NCI-H748 treated with DMSO at 0.1 percent for 48 hours (cell line): ENCODE measurements around the gene ARTN.
A peak's percentile ranks its signal among the peaks of the same experiment; 100 is the strongest.

Source experiments
- DNase-seq: peaks from one replicate; lab custom pipeline; 2025; lab: John Stamatoyannopoulos, UW

Gene ARTN

DNA sequence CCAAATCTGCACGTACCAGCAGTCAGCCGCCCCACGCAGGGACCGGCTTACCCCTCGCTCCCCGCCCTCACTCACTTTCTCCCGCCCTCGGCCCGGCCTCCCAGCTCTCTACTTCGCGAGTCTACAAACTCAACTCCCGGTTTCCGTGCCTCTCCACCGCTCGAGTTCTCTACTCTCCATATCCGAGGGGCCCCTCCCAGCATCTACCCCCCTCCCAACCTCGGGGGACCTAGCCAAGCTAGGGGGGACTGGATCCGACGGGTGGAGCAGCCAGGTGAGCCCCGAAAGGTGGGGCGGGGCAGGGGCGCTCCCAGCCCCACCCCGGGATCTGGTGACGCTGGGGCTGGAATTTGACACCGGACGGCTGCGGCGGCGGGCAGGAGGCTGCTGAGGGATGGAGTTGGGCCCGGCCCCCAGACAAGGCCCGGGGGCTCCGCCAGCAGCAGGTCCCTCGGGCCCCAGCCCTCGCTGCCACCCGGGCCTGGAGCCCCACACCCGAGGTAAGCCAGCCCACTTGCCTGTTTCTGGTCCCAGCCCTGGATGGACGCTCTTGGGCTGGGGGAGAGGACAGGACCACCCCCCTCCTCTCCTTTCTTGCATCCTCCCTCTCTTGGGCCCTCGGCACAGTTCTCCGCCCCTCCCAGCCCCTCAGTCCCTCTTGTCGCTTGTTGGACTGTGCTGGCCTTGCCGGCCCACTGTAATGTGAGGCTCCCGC is at the start of gene ARTN:
ARTN (plus strand) TSS at position 416 of the 715 bp plus-strand sequence. CDS start 1,856 bp downstream, outside the sequence.
- peak; percentile 71 for DNase-seq

DNA sequence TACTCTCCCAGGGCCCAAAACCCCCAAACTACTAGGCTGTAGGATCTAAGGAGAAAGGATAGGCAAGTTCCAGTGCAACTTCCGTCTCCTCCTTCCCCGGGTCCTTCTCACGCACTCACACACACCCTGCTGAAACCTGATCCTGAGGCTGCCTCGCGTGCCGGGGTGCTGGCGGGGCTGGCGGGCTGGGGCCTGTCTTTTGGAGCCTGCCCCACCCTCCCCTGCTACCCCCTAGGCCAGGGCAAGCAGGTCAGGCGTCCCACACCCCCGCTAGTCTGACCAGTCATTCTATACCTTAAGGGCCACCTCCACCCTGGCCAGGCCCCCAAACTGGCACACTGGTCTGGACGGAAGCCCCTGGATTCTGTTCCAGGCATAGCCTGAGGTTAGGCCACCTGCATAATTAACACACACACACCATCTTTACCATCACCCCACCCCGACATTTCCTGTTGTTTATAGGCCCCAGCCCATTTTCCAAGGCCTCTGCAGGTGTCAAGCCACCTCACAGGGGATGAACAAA is 48.3 kb upstream of the ARTN start:
- DNase-seq, result peak; percentile 67

GRCh38 chr1:43887748-43888147 is 45.9 kb upstream of the ARTN start:
- DNase-seq, result no peak

DNA sequence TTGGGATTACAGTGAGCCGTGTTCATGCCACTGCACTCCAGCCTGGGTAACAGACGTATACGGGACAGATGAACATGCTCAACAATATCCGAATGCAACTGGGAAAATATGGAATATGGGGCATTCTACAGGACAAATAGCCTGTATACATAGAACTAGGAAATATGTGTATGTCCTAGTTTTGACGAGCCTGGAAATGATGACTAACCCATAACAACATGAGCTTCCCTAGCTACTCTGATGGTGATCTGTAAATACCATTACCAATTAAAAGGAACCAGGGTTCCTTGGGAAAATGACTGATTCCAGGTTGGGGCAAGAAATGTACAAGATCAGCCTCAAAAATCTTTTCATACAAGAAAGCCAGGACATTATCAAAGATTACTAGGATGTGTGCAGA is 42.8 kb upstream of the ARTN start:
- no peak for DNase-seq

DNA sequence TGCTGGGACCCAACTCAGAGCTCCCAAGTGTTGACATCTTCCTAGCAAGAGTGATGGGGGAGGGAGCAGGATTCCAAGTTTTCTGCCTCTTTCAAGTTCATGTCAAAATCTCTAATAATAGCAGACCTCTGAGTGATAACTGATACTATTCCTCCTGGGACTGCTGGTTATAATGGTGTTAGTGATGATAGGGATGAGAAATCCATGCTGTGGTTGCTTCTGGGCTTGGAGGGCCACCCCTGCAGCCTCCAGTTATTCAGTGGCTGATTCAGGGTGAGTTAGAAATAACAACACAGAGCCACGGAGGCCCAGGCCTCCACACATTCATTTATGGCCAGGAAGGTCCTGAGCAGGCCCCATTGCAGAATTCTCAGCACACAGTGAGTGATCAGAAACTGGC is 40.6 kb upstream of the ARTN start:
- no peak for DNase-seq

DNA sequence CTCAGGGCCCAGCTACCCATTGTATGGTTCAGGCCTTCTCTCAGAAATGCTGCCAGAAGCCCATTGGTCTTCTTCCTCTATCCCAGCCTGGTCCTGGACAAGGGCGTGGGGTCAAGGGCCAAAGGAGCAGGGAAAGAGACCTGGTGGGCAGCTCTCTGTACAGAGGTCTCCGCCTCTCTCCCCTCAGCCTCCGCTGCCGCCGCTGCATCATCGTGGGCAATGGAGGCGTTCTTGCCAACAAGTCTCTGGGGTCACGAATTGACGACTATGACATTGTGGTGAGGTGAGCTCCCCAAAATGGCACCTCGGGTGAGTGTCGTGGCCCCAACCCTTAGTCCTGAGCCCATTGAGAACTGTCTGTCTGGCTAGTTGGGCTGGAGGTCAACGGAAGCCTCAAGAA is 34.6 kb upstream of the ARTN start:
- DNase-seq, result no peak

DNA sequence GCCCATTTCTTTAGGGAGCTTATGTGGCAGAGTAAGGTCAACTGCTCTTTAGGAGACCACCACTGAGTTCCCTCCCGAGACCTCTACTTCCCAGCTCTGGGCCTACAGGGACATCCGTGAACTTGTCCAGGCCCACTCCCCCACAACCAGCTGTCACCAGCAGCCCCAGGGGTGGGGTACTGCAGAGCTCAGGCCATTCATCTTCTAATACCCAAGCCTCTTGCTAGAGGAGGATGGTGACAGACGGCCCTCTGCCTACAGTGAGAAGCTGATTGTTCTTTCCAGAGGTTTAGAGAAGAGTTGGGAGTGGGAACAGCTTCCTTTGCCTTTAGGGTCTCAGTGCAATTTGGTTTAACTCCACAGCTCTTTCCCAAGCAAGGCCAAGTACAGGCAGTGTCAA is 33.2 kb upstream of the ARTN start:
- no peak for DNase-seq

GRCh38 chr1:43901196-43901961 is 32.2 kb upstream of the ARTN start:
- no peak for DNase-seq

DNA sequence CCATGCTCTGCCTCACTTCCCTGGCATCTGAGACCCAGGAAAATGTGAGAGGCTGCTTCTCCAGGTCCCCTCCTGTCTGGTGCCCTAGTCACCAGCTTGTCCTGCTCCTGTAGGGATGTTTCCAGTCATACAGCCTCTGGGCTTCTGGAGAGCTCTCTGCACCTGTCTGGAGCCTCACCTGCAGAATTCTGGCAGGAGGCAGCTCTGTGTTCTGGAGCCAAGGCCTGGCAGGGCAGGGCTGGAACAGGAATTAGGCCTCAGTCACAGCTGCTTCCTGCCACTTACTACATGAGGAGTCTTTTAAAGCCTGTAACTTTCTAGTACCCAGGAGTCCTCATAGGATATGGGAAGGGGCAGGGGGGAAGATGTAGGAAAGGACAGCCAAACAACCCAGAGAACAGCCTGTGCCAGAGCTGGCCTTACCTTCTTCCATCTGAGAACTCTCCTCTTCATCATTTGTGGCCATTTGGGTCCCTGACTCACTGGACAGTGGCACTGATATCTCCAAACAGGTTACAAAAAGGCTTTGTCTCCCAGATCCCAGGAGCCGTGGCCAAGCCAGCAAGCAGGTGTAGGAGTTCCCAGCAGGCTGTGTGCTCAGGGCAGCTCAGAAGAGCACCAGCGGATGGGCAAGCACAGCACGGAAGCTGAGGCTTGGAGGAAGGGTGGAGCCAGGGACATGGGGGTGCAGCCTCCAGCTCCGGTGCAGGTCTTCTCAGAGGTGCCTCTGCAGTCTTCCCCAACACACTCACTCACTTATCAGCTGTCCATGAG is 31.4 kb upstream of the ARTN start:
- DNase-seq, result no peak

DNA sequence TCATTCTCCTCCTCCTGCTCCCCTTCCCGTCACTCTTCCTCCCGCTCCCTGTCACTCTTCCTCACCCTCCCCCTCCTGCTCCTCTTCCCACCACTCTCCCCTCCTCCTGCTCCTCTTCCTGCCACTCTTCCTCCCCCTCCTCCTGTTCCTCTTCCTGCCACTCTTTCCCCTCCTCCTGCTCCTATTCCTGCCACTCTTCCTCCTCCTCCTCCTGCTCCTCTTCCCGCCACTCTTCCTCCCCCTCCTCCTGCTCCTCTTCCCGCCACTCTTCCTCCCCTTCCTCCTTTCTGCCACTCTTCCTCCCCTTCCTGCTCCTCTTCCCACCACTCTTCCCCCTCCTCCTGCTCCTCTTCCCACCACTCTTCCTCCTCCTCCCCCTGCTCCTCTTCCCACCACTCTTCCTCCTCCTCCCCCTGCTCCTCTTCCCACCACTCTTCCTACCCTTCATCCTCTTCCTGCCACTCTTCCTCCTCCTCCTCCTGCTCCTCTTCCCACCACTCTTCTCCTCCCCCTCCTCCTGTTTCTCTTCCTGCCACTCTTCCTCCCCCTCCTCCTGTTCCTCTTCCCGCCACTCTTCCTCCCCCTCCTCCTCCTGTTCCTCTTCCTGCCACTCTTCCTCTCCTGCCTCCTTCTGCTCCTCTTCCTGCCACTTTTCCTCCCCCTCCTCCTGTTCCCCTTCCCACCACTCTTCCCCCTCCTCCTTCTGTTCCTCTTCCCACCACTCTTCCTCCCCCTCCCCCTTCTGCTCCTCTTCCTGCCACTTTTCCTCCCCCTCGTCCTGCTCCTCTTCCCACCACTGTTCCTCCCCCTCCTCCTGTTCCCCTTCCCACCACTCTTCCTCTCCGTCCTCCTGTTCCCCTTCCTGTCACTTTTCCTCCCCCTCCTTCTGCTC is 28.7 kb upstream of the ARTN start:
- DNase-seq, result no peak

DNA sequence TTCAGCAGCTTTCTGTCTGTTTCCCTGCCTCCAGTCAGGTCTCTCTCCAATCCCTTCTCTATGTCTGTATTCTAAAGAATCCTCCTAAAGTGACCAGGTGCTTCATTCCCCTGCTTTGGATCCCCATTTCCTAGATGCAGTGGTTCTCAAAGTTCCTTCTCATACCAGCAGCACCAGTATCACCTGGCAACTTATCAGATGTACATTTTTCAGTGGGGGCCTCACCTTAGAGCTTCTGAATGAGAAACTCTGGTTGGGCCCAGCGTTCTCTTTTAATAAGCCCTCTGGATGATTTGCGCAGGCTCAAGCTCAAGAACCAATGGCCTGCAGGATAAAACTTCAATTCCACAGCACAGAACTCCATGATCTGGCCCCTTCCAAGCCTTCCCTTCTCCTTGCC is 25.4 kb upstream of the ARTN start:
- no peak for DNase-seq

- no peak for DNase-seq
Observed at GRCh38 chr1:43908858-43909257, 24.7 kb upstream of the ARTN start.

GRCh38 chr1:43910343-43910742 is 23.3 kb upstream of the ARTN start:
- no peak for DNase-seq

GRCh38 chr1:43912607-43913006 is 21.0 kb upstream of the ARTN start:
- DNase-seq, result no peak

DNA sequence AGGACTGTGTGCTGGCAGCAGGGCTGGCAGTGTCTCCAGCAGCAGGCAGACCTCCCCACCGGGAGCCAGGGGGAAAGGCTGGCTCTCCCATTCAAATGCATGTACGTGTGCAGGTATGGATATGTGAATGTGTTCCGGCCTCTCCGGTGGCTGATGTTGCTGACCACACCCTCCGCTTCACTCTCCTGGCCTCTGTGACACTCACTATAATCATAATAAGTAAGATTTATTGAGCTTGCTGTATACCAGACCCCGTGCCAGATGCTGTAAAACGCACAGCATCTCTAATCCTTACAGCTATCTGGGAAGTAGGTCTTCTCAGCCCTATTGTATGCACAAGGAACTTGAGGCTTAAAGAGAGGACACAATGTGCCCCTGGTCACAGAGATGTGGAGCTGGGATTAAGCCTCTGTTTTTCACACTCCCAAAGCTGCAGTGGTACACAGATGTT is 20.5 kb upstream of the ARTN start:
- DNase-seq, result no peak

DNA sequence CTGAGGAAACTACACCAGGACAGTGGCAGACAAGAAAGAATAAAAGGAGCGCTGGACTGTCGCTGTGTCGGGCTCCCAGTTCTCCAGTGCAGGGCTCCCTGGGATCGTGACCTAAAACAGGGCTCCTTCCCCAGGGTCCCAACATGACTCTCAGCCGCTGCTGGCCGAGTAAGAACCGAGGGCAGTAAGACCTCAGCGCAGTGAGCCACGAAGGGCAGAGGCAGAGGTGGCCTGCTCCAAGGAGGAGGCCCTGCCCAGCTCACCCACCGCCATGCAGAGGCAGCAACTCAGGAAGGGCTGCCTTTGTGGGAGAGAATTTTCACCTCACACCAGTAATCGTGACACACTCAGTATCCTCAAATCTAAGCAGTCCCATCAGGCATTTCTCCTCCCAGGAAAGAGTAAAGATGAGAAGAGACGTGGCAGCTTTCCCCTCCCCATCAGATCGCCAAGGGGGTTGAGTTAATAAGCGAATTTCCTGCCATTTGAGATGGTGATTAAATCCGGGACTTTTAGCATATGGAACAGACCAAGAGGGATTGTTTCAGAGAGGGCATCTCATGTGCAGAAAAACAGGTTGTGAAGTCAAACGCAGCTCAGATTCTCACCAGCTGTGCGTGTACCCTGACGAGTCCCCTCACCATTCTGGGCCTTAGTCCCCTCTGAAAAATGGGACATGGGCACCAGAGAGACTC is 19.8 kb upstream of the ARTN start:
- no peak for DNase-seq

- no peak for DNase-seq
Observed at GRCh38 chr1:43914576-43915525, 18.8 kb upstream of the ARTN start.

GRCh38 chr1:43919906-43920305 is 13.7 kb upstream of the ARTN start:
- no peak for DNase-seq

GRCh38 chr1:43921022-43921421 is 12.6 kb upstream of the ARTN start:
- DNase-seq, result no peak

DNA sequence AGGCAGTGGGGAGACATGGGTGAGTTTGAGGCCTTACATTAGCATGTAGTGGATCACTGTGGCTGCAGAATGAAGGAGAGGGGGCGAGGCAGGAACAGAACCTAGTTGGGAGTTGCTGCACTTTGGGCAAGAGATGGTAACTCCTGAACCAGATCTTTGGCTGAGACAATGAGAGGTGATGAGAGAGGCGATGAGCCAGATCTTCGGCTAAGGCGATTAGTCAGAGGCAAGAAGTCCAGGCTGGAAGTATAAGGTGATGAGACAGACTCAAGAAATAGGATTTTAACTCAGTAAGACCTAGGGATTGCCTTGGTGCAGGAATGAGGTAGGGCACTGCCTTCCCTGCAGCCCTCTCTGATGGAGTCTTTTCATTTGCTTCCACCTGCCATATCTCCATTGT is 9.1 kb upstream of the ARTN start:
- no peak for DNase-seq
